ENCODE data around the gene HOXB13. TPM values are rescaled to one million over a fixed set of nuclear protein-coding genes. Genes with fewer than 3 reads are reported as not detected.

Gene HOXB13
- total RNA-seq, 1 donor from 2014 or later = not detected

DNA sequence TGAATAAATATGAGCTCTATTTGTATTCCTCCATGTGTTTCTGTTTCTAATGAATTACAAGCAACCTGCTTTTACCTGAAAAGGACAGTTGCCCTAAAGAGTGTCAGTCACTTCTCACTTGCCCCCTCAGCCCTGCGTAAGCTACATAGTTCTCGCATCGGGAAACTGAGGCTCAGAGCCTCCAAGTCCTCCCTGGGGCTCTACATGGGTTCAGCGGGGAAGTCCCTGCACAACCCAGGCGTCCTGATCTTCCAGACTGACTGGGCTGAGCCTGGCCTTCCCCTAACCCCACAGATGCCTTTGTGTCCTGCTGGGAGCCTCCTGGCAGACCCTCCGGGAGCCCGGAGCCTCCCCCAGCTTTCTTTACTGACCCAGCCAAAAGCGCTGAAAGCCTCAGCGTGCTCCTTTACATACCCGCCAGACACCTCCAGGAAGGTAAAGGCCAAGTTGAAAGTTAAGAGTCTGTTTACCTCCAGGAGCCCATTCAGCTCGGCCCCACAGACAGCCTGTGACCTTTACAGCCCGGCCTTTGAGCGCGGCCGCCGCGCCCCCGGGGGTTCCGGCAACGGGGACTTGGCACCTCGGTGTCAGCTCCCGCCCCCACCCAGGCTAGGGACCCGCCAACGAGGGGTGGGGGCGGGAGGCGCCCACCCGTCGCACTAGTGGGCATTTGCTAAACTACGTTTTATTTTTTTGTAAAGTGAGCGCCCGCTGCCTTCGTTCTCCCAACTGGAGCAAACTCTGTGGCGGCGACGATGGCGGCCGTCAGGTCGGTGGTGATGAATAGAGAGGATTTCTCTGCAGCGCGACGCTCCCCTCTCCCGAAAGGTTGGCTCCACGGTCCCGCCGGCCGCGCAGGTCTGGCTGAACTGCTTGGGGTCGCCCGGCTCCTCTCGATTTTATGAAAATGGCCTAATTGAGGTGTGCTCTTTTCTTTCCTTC is 4.4 kb upstream of the HOXB13 start:
- H3K4me3 Mint-ChIP-seq = no peak overlapping the region
- H3K27me3 Mint-ChIP-seq = peaks cover 98% of the 10 kb centered on the region
- H3K36me3 Mint-ChIP-seq = no peaks in the 10 kb centered on the region
- peaks cover 4% of the 10 kb centered on the region for H3K4me1 Mint-ChIP-seq (ENCODE audit: unreplicated experiment)
- H3K9me3 Mint-ChIP-seq = no peaks in the 10 kb centered on the region
- H3K27ac Mint-ChIP-seq = no peak overlapping the region
- TF ChIP-seq, protein P1, sequence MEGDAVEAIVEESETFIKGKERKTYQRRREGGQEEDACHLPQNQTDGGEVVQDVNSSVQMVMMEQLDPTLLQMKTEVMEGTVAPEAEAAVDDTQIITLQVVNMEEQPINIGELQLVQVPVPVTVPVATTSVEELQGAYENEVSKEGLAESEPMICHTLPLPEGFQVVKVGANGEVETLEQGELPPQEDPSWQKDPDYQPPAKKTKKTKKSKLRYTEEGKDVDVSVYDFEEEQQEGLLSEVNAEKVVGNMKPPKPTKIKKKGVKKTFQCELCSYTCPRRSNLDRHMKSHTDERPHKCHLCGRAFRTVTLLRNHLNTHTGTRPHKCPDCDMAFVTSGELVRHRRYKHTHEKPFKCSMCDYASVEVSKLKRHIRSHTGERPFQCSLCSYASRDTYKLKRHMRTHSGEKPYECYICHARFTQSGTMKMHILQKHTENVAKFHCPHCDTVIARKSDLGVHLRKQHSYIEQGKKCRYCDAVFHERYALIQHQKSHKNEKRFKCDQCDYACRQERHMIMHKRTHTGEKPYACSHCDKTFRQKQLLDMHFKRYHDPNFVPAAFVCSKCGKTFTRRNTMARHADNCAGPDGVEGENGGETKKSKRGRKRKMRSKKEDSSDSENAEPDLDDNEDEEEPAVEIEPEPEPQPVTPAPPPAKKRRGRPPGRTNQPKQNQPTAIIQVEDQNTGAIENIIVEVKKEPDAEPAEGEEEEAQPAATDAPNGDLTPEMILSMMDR (conservative IDR thresholded peaks at IDR 0.05) = no peak
- no peak for DNase-seq (ENCODE audit: extremely low spot score, unreplicated experiment)

DNA sequence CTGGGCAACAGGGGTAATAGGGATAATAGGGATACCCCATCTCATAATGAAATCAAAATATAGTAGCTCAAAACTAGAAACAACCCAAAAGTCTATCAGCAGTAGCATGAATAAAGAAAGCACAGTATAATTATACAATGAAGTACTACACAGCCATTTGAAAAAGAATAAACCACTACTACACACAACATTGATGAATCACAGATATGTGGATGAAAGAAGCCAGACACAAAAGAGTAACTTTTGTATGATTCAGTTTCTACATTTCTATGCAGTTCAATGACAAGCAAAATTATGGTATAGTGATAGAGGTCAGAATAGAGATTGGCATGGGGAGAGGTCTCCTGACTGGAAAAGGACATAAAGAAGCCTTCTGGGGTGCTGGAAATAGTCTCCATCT is 2.8 kb upstream of the HOXB13 start:
- TF ChIP-seq, protein P1 (conservative IDR thresholded peaks at IDR 0.05) = no peak
- H3K27me3 Mint-ChIP-seq = peaks cover 98% of the 10 kb centered on the region
- no peak overlapping the region for H3K27ac Mint-ChIP-seq
- no peak overlapping the region for H3K4me3 Mint-ChIP-seq
- peaks cover 4% of the 10 kb centered on the region for H3K4me1 Mint-ChIP-seq (ENCODE audit: unreplicated experiment)
- no peaks in the 10 kb centered on the region for H3K9me3 Mint-ChIP-seq
- H3K36me3 Mint-ChIP-seq = no peaks in the 10 kb centered on the region
- no peak for DNase-seq (ENCODE audit: extremely low spot score, unreplicated experiment)

DNA sequence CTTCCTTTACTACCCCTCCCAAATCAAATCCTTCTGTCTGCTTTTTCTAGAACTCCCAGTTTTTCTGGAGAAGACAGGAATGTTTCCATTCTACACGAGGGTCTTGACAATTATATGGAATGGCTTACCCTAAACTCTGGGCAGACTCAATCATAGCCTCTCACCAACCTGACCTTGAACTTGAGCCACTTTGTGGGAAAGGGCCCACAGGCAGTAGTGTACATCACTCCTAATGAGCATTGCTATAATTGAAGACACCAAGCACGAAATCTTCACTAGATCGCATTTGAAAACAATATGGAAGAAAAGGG is 1.6 kb upstream of the HOXB13 start:
- H3K4me3 Mint-ChIP-seq = peak overlapping the region; percentile 45
- DNase-seq (ENCODE audit: extremely low spot score, unreplicated experiment) = no peak
- H3K9me3 Mint-ChIP-seq = no peaks in the 10 kb centered on the region
- H3K36me3 Mint-ChIP-seq = no peaks in the 10 kb centered on the region
- TF ChIP-seq, protein P1 (conservative IDR thresholded peaks at IDR 0.05) = no peak
- peaks cover 4% of the 10 kb centered on the region for H3K4me1 Mint-ChIP-seq (ENCODE audit: unreplicated experiment)
- no peak overlapping the region for H3K27ac Mint-ChIP-seq
- peaks cover 98% of the 10 kb centered on the region for H3K27me3 Mint-ChIP-seq

DNA sequence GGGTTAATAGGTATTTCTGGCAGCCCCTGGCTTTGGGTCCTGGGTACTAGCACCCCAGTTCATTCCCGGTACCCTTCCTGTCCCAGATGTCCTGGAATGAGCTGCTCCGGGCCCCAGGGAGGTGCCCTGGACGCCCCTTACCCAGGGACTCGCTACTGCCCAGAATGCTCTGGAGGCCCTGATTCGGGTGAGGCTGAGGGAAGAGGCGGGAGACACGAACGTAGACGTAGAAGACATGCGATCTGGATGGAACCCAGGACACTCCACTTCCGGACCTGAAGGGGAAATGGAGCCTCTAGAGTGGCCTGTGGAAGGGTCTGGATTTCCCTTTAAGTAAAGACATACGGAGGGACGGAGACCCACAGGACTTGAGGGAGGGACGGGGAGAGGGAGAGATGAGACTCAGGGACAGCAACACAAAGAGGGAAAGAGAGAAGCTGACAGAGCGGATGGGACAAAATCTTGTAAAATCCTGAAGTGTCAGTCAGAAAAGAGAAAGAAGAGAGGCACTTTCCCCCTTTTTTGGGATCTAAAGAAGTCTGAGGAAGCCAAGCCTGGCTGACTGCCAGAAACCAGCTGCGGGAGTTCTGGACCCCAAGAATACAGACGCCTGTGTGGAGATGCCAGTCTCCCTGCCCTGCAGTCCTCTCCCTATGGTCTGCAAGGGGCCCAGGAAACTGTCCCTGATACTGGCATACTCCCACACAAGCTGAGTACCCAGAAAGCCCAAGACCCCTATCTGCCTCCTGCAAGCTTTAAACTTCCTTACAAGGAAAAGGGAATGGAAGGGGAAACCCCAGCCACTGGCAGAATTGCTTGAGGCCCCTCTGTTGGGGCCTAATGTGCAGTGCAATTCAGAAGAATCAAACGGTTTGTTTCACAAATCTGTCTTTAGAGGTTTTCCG is 1.0 kb upstream of the HOXB13 start:
- Mint-ChIP-seq H3K4me3 (peak overlapping the region; percentile 85), H3K4me1 (ENCODE audit: unreplicated experiment) (peaks cover 4% of the 10 kb centered on the region), H3K36me3 (no peaks in the 10 kb centered on the region), H3K27ac (peak overlapping the region; percentile 29), H3K27me3 (peaks cover 98% of the 10 kb centered on the region), H3K9me3 (no peaks in the 10 kb centered on the region)
- DNase-seq (ENCODE audit: extremely low spot score, unreplicated experiment) = no peak
- TF ChIP-seq, protein P1 (conservative IDR thresholded peaks at IDR 0.05) = no peak

DNA sequence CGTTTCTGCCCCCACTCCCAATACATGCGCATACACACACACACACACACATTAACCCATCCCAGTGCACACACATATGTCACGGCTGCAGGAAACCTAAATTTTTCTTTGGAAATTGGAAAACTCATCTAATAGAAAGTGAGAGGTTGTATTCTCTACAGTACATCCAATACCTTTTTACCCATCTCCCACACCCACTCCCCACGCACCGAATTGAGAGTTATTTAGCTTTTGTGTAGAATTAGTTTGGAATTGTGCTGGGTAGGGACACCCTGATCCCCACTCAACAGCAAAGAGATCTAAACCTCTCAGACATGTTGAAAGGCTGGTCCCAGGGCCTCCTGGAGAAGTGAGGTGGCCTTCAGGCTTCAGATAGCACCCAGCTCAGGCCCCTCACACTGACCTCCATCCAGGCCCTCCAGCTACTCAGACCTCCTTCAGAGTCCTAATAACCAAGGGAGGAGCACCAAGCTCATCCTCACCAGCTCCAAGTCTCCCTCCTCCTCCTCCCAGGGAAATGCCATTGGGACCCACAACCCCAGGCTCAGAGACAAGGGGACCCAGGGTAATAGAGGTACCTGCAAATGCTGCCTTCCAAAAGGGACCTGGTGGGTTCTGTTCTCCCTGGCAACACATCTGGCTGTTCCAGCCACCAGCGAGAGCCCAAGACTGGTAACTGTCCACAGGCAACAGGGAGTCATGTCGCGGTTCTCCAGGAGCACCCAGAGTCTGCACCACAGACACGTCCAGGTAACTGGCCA is 955 bp downstream of the HOXB13 start:
- Mint-ChIP-seq H3K4me3 (peak overlapping the region; percentile 67), H3K4me1 (ENCODE audit: unreplicated experiment) (peaks cover 7% of the 10 kb centered on the region), H3K9me3 (no peaks in the 10 kb centered on the region), H3K27me3 (peaks cover 100% of the 10 kb centered on the region), H3K27ac (no peak overlapping the region), H3K36me3 (no peaks in the 10 kb centered on the region)
- TF ChIP-seq, protein P1 (conservative IDR thresholded peaks at IDR 0.05) = no peak
- DNase-seq (ENCODE audit: extremely low spot score, unreplicated experiment) = no peak

All from type B pancreatic cell (in vitro differentiated cells).